Activated CD4-positive, alpha-beta T cell treated with anti-CD3 and anti-CD28 coated beads, Interleukin-2, amount 50 U/mL, for 24 hours (primary cell): ENCODE measurements around the gene WDR35.

Source experiments
- DNase-seq, 2 donors: peaks; one replicate each; pipeline ENCODE4 v3.0.0-alpha.2; 2020; ENCODE audit warnings: low read depth in 1 of 2, low spot score in 1 of 2

WDR35 gene

DNA sequence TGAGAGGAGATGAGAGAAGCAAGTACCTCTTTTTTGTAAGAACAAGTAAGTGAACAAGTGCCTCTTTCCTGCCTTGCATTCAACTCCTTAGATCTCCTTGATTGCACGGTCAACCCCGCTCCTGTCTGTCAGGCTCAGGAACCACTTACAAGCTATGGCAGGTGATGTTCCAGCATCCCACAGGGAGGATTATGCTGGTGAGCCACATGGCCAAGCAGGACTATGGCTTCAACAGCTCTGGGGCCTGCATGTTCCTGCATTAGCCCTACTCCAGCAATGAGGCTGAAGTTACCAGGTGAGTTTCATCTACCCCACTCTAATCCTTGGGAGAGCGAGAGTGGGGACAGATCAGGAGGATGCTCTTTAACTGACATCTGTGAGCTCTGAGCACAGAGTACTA, 117.6 kb downstream of the WDR35 start:
- no peak for DNase-seq

DNA sequence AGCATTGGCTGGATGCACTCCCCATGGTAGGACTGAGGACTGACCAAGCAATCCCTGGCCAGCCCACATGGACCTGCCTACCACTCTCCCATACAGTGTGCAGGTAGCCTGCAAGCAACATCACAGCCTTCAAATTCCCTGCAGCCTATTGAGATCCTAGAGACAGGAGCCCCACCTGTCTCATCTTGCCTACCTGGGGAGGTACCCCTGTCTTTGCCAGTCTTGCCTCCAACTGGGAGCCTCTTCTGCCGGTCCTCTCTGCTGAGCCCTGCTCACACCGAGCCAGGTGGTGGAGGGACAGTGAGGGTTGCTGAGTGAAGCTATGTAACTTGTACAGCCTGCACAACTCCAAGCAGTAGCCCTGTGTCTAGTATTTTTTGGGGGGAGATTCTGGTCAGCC, 118.1 kb downstream of the WDR35 start:
- no peak for DNase-seq

DNA sequence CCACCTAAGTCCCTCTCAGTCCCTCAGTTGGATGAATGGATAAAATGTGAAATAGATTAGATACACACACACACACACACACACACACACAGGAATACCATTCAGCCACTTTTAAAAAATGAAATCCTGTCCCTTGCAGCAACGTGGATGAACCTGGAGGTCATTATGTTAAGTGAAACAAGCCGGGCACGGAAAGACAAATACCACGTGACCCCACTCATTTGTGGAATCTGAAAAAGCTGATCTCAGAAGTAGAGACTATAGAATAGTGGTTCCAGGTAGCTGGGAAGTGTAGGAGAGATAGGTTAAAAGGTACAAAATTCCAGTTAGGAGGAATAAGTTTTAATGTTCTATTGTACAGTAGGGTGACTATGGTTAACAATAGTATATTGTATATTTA, 119.1 kb downstream of the WDR35 start:
- no peak for DNase-seq

DNA sequence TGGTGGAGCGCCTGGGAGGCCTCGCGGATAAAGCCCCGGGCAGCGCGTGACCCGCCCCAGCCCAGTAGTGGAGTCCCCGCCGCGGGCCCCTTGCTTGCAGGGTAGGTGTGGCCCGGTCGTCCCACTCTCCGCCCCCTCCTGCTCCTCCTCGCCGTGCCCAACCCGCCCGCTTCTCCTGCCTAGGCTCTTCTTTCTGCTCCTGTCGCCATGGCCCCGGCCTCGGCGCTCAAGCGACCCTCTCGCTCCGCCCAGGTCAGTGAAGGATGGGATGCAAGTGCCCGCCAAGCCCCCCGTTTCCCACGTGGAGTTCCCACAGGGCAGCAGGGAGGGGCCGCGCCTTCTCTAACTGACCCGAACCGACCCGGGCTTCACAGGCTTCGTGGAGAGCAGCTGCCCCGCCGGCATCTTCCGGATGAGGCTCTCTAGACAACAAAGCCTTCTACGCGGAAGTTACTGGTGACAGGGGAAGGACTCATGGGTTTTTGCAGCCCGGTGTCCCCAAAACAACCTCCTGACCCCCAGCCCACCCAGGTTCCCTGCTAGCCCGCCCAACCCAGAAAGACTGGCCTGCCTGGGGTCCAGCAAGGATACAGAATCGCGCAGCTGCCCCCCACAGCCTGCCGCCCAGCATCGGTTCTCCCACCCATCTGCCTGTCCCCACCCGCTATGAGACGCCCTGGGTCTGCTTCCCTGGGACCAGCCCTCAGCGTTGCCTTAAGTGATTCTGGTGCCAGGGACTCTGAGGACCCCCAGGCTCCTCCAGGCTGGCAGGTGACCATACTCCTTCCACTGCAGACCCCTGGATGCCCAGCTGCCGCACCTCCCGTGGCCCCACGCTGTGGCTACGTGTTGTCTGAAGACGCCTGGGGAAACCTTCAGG, 121.0 kb downstream of the WDR35 start:
- DNase-seq, result peak; percentile 24 to 28

DNA sequence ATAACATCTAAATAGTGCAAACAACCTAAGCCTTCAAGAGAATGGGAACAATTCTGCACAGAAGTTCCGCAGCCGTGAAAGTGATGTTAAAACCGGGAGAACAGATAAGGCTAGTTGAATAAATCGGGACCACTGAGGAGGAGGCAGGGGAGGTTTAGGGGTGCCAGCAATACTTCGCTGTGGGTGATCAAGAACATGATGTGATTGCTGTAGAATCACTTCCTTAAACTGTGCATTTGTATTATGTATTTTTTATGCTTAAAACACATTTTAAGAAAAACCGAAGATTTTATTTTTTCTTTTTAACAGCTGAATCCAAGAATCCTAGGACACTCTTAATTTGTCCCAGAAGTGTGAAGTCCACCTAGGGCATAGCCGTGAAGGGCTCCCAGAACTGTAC, 121.7 kb downstream of the WDR35 start:
- no peak for DNase-seq

DNA sequence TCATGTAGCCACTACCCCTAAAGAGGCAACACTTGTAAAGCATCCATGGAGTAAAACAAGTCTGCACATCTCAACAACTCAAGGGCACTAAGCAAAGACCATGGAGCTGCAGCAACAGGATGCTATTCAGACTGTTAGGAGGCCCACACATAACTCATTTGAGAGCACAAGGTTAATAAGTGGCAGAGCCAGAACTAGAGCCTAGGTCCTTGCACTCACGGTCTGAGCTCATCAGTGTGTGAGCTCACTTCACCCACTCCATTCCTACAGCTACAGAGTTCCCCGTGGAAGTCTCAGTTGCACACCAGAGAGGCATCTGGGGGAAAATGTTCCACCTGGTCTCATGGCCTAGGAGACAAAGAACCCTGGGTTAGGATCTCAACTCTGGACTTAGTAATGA, 123.1 kb downstream of the WDR35 start:
- no peak for DNase-seq

DNA sequence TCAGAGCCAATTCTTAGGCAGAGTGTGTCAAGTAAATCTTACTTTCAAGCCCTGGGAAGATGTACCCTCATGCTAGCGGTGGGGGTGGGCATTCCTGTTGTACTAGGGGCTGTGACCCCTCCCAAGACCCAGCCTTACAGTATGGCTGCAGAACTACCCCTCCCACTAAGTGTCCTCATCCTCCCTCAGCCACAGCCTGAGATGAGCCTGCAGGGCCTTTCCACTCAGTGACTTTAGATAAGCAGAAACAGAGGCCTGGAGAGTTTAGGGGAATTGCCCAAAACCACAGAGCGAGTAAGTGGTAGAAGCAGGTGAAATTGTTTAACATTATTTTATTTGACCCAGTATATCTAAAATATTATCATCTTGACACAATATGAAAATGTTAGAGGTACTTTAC, 124.8 kb downstream of the WDR35 start:
- no peak for DNase-seq

DNA sequence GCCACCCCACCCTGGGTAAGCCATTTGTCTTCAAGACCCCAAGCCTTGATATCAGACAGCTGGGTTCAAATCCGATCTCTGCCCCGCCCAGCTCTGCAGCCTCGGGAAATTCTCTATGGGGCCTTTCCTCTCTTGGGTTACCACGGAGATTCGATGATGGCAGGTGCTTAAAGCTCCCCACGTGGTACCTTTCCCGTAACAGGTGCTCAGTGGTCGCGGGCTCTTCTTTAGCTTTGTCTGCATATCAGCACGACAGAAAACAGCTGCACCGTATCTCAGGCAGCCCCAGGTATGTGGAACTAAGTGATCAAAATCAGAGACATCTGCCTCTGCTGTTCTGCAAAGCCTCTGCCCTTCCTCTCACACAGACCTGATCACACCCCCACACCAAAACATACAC, 125.5 kb downstream of the WDR35 start:
- no peak for DNase-seq

DNA sequence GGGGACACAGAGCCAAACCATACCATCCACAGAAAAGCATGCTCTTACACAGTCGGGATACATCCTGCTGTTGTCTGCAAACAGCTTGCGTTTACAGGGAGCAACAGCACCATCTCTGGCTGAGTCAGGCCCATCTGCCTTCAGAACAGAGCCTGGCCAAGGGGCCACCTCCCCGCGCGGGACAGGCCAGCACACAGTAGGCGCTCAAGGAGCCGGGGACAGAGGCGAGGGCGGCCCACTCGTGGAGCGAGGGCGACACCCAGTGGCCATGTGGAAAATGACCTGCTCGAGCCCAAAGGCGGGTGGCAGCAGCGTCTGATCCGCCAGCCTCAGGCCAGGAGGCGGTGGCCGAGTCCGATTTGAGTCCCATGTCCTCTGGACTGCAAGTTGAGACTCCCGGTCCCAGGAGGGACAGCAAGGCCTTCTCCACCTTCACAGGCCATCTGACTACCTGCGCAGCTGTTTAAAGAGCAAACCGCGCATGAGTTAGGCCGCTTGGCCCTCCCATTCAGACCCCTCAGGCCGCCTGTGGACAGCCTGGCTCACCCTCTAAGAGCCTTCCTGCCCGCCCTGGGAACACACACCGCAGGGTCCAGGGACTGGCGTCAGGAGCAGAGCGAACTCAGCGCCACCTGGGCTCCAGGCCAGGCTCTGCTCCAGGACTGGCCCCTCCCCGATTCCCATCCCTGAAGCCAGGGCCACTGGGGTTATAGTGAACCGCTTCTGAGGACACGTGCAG, 126.4 kb downstream of the WDR35 start:
- peak; percentile 44 to 57 for DNase-seq

DNA sequence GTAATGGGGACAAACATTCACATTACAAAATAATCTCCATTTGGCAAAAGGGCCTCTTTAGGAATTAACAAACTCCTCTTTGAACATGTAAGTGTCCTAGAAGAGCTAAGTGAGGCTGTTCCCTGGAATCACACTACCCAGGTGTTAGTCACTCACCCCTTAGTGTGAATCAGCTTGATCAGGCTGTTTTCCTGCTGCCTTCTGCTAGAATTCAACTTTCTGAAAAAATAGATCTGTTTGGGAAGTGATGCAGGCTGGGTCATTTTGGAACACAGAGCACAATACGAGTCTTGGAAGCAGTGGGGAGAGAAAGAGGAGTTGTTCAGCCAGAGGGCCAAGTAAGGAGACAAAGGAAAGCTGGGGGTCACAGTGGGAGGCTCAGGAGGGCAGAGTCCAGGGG, 128.1 kb downstream of the WDR35 start:
- DNase-seq, result no peak
